ENCODE measurements around the gene FAF1.

DNA sequence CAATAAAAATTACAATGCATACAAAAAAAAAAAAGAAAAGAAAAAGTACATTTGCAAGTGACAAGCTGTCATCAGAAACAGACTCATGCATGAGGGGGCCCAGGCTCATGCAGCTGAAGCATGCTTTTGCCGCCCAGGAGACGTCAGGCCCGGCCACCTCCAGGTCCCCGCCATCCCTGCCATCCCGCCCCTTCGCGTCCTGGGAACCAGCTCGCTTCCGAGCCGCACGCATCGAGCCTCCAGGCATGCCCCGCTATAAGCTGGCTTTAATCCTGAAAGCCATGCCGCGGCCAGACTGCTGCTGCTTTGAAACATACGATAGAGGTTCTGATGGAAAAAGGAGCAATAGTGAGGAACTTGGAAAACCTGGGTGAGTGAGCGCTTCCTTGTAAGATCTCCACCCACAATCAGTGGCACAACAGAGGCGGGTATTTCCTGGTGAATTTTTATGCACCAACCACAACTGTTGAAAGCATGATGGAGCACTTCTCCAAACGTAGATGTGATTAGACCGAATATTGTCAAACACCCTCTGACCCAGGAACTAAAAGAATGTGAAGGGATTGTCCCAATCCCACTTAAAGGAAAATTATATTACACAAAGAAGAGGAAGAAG, 113.7 kb downstream of the FAF1 start:
- TF ChIP-seq CREB1 (IDR thresholded peaks at IDR 0.05; ENCODE audit: low read depth) (no peak), RAD21 (IDR thresholded peaks at IDR 0.05; ENCODE audit: low read depth) (no peak), EP300 (IDR thresholded peaks at IDR 0.05; ENCODE audit: borderline replicate concordance) (no peak), TAF1 (IDR thresholded peaks at IDR 0.05; ENCODE audit: low read depth) (no peak)
- TF ChIP-seq, protein P1, sequence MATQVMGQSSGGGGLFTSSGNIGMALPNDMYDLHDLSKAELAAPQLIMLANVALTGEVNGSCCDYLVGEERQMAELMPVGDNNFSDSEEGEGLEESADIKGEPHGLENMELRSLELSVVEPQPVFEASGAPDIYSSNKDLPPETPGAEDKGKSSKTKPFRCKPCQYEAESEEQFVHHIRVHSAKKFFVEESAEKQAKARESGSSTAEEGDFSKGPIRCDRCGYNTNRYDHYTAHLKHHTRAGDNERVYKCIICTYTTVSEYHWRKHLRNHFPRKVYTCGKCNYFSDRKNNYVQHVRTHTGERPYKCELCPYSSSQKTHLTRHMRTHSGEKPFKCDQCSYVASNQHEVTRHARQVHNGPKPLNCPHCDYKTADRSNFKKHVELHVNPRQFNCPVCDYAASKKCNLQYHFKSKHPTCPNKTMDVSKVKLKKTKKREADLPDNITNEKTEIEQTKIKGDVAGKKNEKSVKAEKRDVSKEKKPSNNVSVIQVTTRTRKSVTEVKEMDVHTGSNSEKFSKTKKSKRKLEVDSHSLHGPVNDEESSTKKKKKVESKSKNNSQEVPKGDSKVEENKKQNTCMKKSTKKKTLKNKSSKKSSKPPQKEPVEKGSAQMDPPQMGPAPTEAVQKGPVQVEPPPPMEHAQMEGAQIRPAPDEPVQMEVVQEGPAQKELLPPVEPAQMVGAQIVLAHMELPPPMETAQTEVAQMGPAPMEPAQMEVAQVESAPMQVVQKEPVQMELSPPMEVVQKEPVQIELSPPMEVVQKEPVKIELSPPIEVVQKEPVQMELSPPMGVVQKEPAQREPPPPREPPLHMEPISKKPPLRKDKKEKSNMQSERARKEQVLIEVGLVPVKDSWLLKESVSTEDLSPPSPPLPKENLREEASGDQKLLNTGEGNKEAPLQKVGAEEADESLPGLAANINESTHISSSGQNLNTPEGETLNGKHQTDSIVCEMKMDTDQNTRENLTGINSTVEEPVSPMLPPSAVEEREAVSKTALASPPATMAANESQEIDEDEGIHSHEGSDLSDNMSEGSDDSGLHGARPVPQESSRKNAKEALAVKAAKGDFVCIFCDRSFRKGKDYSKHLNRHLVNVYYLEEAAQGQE (IDR thresholded peaks at IDR 0.05; ENCODE audit: low read depth), result no peak
- TF ChIP-seq, protein P2, sequence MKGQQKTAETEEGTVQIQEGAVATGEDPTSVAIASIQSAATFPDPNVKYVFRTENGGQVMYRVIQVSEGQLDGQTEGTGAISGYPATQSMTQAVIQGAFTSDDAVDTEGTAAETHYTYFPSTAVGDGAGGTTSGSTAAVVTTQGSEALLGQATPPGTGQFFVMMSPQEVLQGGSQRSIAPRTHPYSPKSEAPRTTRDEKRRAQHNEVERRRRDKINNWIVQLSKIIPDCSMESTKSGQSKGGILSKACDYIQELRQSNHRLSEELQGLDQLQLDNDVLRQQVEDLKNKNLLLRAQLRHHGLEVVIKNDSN (IDR thresholded peaks at IDR 0.05), result no peak
- TF ChIP-seq, protein P3, sequence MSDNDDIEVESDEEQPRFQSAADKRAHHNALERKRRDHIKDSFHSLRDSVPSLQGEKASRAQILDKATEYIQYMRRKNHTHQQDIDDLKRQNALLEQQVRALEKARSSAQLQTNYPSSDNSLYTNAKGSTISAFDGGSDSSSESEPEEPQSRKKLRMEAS (IDR thresholded peaks at IDR 0.05), result no peak
